ENCODE measurements around the gene CNOT6L.

The CNOT6L gene

DNA sequence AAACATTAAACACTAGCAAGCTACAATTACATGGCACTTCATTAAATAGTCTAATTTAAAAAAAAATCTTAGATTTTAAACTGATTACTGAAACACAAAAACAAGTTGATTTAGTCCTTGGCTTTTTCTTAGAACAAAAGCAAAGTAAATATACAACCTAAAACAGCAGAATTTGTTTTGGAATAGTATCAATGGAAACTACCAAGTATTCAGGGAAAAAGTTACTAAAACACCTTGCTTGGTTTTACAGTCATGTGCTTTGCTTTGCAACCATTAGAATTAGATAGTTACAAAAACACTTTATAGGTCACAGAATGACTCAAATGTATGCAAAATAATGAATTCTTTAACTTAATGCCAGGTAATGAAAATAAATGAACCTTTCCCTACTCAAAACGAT lies 105.3 kb downstream of the CNOT6L start:
- DNase-seq (ENCODE audit: low read depth in 2 of 2), result no peak

DNA sequence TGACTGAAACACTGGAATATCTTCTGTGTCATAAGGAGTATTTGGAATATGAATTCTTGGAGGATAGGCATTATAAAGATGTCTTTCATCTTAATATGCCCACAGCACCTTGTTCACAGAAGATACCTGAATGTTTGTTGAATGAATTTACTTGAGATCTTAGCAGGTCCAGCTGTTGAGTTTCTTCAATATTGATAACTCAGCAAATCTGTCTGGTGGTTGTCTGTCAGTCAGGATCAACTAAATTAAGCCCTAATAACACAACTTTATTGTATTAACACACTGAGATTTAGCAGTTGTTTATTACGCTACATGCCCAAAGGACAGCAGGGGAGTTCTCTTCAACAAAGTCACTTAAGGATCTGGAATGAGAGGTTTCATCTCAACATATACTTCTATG lies 106.5 kb downstream of the CNOT6L start:
- DNase-seq (ENCODE audit: low read depth in 2 of 2), result no peak

DNA sequence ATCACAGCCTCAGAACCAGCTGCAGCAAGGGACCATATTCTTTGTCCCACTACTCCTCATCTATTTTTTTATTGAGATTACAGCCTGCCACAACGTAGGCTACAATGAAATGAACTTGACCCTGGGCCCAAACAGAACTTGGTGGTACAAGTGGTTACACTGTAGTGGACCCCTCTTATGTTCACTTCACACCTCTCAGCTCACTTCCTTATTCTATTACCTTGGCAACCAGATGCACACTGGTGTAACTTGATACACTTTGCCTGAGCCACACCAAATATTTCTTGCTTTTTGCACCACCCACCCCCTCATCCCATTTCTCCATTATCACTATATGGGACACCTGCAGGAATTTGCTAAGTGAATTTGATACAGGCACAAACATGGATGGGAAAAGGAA lies 107.7 kb downstream of the CNOT6L start:
- no peak for DNase-seq (ENCODE audit: low read depth in 2 of 2)

DNA sequence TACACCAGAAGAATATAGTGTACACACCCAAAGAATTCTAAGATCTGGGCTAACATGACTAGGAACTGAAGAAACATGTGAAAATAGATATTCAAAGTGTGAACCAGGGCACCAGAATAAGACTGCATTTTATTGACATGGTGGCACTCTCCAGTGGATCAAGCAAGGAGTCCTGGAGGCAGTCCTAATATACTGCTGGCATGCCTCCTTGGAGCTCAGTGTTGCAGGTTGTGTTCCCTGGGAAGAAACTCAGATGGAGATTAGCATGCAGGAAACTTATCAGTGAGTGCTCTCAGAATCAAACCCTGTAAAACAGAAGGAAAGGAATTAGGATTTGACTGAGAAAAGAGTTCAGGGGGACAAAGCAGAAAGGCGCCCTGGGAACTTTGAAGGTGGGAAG lies 108.5 kb downstream of the CNOT6L start:
- no peak for DNase-seq (ENCODE audit: low read depth in 2 of 2)

DNA sequence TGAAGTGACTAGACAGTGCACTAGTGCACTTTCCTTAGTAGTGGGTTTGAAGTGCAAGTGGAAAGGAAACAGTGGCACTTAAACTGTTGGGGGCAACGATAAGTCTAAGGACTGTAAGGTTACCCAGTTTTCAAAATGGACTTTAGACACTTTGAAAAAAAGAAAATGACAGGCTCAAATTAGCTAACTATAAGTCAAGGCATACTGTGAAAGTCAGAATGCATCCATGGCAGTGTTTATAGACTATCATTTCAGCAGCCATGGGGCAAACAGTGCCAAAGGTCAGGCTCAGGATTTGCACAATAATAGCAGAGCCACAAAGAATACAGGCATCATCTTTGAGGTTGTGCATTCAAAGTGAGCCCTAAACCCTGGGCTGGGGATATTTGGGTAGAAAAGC lies 109.1 kb downstream of the CNOT6L start:
- no peak for DNase-seq (ENCODE audit: low read depth in 2 of 2)

GRCh38 chr4:77706717-77707116 lies 112.5 kb downstream of the CNOT6L start:
- DNase-seq (ENCODE audit: low read depth in 2 of 2), result no peak

- no peak for DNase-seq (ENCODE audit: low read depth in 2 of 2)
Observed at GRCh38 chr4:77703666-77704065, 115.5 kb downstream of the CNOT6L start.

GRCh38 chr4:77701121-77701520 lies 118.0 kb downstream of the CNOT6L start:
- no peak for DNase-seq (ENCODE audit: low read depth in 2 of 2)

GRCh38 chr4:77699731-77700210 lies 119.4 kb downstream of the CNOT6L start:
- no peak for DNase-seq (ENCODE audit: low read depth in 2 of 2)

- DNase-seq (ENCODE audit: low read depth in 2 of 2), result no peak
Observed at GRCh38 chr4:77697860-77698590, 121.1 kb downstream of the CNOT6L start.

DNA sequence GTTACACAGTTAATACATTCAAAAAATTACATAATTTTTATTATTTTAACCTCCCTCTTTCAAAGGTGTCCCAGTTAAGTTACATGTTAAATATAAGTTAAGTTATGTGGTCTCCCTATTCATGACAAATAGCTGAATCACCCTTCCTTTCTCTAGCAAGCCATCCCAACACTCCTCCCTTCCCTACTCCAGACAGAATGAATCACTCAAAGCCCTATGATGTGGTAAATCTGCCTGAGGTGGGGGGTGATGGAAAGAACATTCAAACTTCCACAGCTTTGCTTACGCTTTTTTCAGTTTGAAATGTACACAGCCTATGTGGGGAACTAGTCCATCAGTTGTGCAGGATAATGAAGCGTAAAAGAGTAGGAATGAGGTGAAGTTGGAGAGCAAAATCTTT lies 123.4 kb downstream of the CNOT6L start:
- no peak for DNase-seq (ENCODE audit: low read depth in 2 of 2)

- DNase-seq (ENCODE audit: low read depth in 2 of 2), result no peak
Observed at GRCh38 chr4:77692847-77693432, 126.2 kb downstream of the CNOT6L start.

- no peak for DNase-seq (ENCODE audit: low read depth in 2 of 2)
Observed at GRCh38 chr4:77681792-77682191, 137.4 kb downstream of the CNOT6L start.

DNA sequence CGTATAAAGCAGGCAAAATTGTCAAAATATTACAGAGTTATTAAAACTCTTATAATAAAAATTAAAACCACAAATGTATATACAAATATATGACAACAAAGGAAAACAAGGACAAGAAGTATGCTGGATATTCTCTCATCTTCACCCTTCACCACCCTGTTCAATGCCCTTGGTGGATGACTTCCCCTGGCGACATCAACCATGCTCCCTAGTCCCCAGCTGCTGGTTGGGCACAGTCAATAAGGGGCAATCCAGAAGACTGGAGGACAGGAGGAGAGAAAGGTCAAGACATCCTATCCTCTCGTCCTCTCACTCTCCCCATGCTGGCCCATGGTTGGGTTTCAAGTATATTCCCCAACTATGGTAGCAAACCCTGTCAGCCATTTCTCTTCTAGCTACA lies 142.3 kb downstream of the CNOT6L start:
- DNase-seq (ENCODE audit: low read depth in 2 of 2), result no peak

DNA sequence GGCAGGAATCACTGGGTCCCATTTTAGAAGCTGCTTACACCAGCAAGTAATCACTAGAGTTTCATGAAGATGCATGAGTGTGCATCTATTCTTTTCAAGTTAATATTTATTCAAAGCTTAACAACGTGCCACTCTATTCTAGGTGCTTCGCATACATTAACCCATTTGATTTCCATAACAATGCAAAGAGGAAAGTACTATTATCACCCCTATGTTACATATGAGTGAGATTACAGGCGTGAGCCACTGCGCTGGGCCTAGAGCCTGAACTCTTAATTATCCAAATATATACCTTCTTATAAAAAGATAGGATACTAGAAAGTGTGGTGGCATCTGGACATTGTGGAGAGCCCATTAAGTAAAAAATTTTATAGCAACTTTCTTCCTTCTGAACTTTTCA lies 148.1 kb downstream of the CNOT6L start:
- no peak for DNase-seq (ENCODE audit: low read depth in 2 of 2)

GRCh38 chr4:77669946-77670590 lies 149.1 kb downstream of the CNOT6L start:
- DNase-seq (ENCODE audit: low read depth in 2 of 2), result no peak

- no peak for DNase-seq (ENCODE audit: low read depth in 2 of 2)
Observed at GRCh38 chr4:77665381-77666069, 153.6 kb downstream of the CNOT6L start.

All from activated CD4-positive, alpha-beta T cell treated with anti-CD3 and anti-CD28 coated beads for 24 hours (primary cell).